Activated CD4-positive, alpha-beta T cell treated with anti-CD3 and anti-CD28 coated beads, Interleukin-2, amount 10 ng/mL, durations not matched to agents 24 days and 14 days (primary cell): ENCODE results near the gene ZNF219. TPM values are rescaled to one million over a fixed set of nuclear protein-coding genes. Genes with fewer than 3 reads are reported as not detected.

ENCODE experiments used
- DNase-seq: peaks from one replicate; pipeline ENCODE4 v3.0.0; 2022
- H3K27ac Mint-ChIP-seq: one replicate; pipeline ENCODE4 v1.8.0; 2022; ENCODE audit warnings: mild to moderate bottlenecking, mixed read lengths
- H3K27me3 Mint-ChIP-seq: one replicate; pipeline ENCODE4 v1.8.0; 2022; ENCODE audit warnings: mixed read lengths
- H3K36me3 Mint-ChIP-seq: one replicate; pipeline ENCODE4 v1.8.0; 2022; ENCODE audit warnings: low read depth, mild to moderate bottlenecking, mixed read lengths
- H3K4me1 Mint-ChIP-seq: one replicate; pipeline ENCODE4 v1.8.0; 2021; ENCODE audit warnings: mixed read lengths
- H3K4me3 Mint-ChIP-seq: one replicate; pipeline ENCODE4 v1.8.0; 2022; ENCODE audit warnings: mild to moderate bottlenecking, moderate library complexity, mixed read lengths
- H3K9me3 Mint-ChIP-seq: one replicate; pipeline ENCODE4 v1.8.0; 2021; ENCODE audit warnings: mixed read lengths
- intact Hi-C: fragments of 100-400 bp; cut with micrococcal nuclease; formaldehyde crosslinking; loops from one replicate; pipeline ENCODE4 v1.15.1; 2023
- total RNA-seq: library from RNA; stranded (reverse); gene quantifications from 2 replicates; pipeline ENCODE4 v1.2.3, GENCODE V29; 2022

Gene ZNF219
- total RNA-seq, 1 donor from 2014 or later: 8.3 TPM

GRCh38 chr14:21087294-21088091 is 11.0 kb downstream of the ZNF219 start:
- peak; percentile 93 for DNase-seq
- intact Hi-C loops: no loop called here
- Mint-ChIP-seq H3K27me3 (no peaks in the 10 kb centered on the region), H3K27ac (peak overlapping the region; percentile 70), H3K4me3 (peak overlapping the region; percentile 0), H3K36me3 (peaks cover 2% of the 10 kb centered on the region), H3K4me1 (peaks cover 23% of the 10 kb centered on the region), H3K9me3 (no peaks in the 10 kb centered on the region)

GRCh38 chr14:21086908-21087293 is 11.6 kb downstream of the ZNF219 start:
- intact Hi-C loops: no loop called here
- Mint-ChIP-seq H3K36me3 (peaks cover 2% of the 10 kb centered on the region), H3K27ac (peak overlapping the region; percentile 17), H3K9me3 (no peaks in the 10 kb centered on the region), H3K4me1 (peaks cover 22% of the 10 kb centered on the region), H3K4me3 (no peak overlapping the region), H3K27me3 (no peaks in the 10 kb centered on the region)
- no peak for DNase-seq

GRCh38 chr14:21084998-21085853 is 13.2 kb downstream of the ZNF219 start:
- Mint-ChIP-seq H3K4me1 (peaks cover 22% of the 10 kb centered on the region), H3K36me3 (no peaks in the 10 kb centered on the region), H3K9me3 (no peaks in the 10 kb centered on the region), H3K27ac (no peak overlapping the region), H3K4me3 (no peak overlapping the region), H3K27me3 (no peaks in the 10 kb centered on the region)
- DNase-seq: peak; percentile 55
- intact Hi-C loops: no loop called here

DNA sequence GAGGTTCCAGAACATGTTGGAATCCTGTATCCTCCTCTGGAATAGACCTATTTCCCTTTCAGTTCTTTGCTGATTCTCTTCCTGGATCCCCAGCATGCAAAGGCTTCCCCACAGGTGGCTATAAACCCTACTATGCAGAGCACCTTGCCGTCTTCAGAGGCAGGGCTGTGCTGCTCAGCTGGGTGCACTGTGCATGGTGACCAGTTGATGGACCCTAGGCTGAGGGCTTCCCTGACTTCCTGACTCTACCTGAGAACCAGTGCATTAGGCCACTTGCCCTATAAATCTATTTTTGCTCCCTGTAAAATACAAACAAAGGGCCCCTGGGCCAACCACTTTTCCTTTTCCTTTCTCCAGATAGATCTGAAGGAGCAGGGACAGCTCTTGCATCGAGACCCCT is 14.1 kb downstream of the ZNF219 start:
- Mint-ChIP-seq H3K9me3 (no peaks in the 10 kb centered on the region), H3K36me3 (no peaks in the 10 kb centered on the region), H3K27ac (no peak overlapping the region), H3K4me1 (peaks cover 22% of the 10 kb centered on the region), H3K27me3 (peaks cover 1% of the 10 kb centered on the region), H3K4me3 (no peak overlapping the region)
- intact Hi-C loops: no loop called here
- no peak for DNase-seq

GRCh38 chr14:21083565-21084325 is 14.7 kb downstream of the ZNF219 start:
- no peak overlapping the region for H3K4me3 Mint-ChIP-seq
- no peaks in the 10 kb centered on the region for H3K9me3 Mint-ChIP-seq

GRCh38 chr14:21081521-21082142 is 16.8 kb downstream of the ZNF219 start:
- H3K4me3 Mint-ChIP-seq: no peak overlapping the region
- no peak for DNase-seq
- no peak overlapping the region for H3K27ac Mint-ChIP-seq
- peaks cover 5% of the 10 kb centered on the region for H3K27me3 Mint-ChIP-seq
- no peaks in the 10 kb centered on the region for H3K36me3 Mint-ChIP-seq
- H3K9me3 Mint-ChIP-seq: no peaks in the 10 kb centered on the region
- H3K4me1 Mint-ChIP-seq: peaks cover 6% of the 10 kb centered on the region
- intact Hi-C loops: no loop called here

More at GRCh38 chr14:21083565-21084325, 14.7 kb downstream of the ZNF219 start:
- H3K27me3 Mint-ChIP-seq: peaks cover 4% of the 10 kb centered on the region
- intact Hi-C loops: no loop called here
- H3K4me1 Mint-ChIP-seq: peaks cover 20% of the 10 kb centered on the region
- DNase-seq: no peak
- H3K36me3 Mint-ChIP-seq: no peaks in the 10 kb centered on the region
- no peak overlapping the region for H3K27ac Mint-ChIP-seq

GRCh38 chr14:21078726-21079125 is 19.7 kb downstream of the ZNF219 start:
- no peaks in the 10 kb centered on the region for H3K4me1 Mint-ChIP-seq
- DNase-seq: no peak
- no peak overlapping the region for H3K4me3 Mint-ChIP-seq
- H3K9me3 Mint-ChIP-seq: no peaks in the 10 kb centered on the region
- no peak overlapping the region for H3K27ac Mint-ChIP-seq
- intact Hi-C loops: no loop called here
- H3K36me3 Mint-ChIP-seq: no peaks in the 10 kb centered on the region
- H3K27me3 Mint-ChIP-seq: peaks cover 12% of the 10 kb centered on the region

- no peaks in the 10 kb centered on the region for H3K4me1 Mint-ChIP-seq
- H3K27ac Mint-ChIP-seq: no peak overlapping the region
- H3K4me3 Mint-ChIP-seq: no peak overlapping the region
- H3K36me3 Mint-ChIP-seq: no peaks in the 10 kb centered on the region
- peaks cover 17% of the 10 kb centered on the region for H3K27me3 Mint-ChIP-seq
- no peak for DNase-seq
- H3K9me3 Mint-ChIP-seq: no peaks in the 10 kb centered on the region
- intact Hi-C loops: no loop called here
Measured at GRCh38 chr14:21078287-21078686, 20.2 kb downstream of the ZNF219 start.

DNA sequence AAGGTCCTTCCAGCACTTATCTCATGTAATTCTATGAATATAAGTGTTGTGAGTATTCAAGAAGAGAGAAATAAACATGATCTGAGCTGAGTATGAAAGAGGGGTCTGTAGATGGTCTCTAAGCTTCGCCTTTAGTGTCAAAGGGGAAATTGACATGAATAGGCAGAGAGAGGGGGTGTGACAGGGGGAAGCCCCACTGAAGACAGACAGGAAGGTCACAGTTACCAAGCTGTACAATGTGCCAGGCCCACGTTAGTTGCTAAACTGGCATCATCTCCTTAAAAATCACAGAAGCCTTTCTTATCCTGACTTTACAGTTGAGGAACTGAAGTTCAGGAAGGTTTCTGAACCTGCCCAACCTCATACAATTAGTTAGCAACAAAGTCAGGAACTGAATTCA is 20.8 kb downstream of the ZNF219 start:
- intact Hi-C loops: no loop called here
- H3K4me3 Mint-ChIP-seq: no peak overlapping the region
- no peaks in the 10 kb centered on the region for H3K36me3 Mint-ChIP-seq
- no peaks in the 10 kb centered on the region for H3K9me3 Mint-ChIP-seq
- peaks cover 22% of the 10 kb centered on the region for H3K27me3 Mint-ChIP-seq
- H3K27ac Mint-ChIP-seq: no peak overlapping the region
- DNase-seq: no peak
- H3K4me1 Mint-ChIP-seq: no peaks in the 10 kb centered on the region

GRCh38 chr14:21075719-21076437 is 22.6 kb downstream of the ZNF219 start:
- DNase-seq: no peak
- no peak overlapping the region for H3K27ac Mint-ChIP-seq
- H3K27me3 Mint-ChIP-seq: peaks cover 40% of the 10 kb centered on the region
- peaks cover 14% of the 10 kb centered on the region for H3K4me1 Mint-ChIP-seq
- H3K4me3 Mint-ChIP-seq: no peak overlapping the region
- H3K9me3 Mint-ChIP-seq: no peaks in the 10 kb centered on the region
- intact Hi-C loops: no loop called here
- H3K36me3 Mint-ChIP-seq: peaks cover under 1% of the 10 kb centered on the region

- H3K27me3 Mint-ChIP-seq: peaks cover 48% of the 10 kb centered on the region
- intact Hi-C loops: no loop called here
- peaks cover 21% of the 10 kb centered on the region for H3K4me1 Mint-ChIP-seq
- no peaks in the 10 kb centered on the region for H3K9me3 Mint-ChIP-seq
- no peak for DNase-seq
- no peak overlapping the region for H3K27ac Mint-ChIP-seq
- H3K4me3 Mint-ChIP-seq: no peak overlapping the region
- H3K36me3 Mint-ChIP-seq: peaks cover 1% of the 10 kb centered on the region
Measured at GRCh38 chr14:21074398-21075272, 23.8 kb downstream of the ZNF219 start.

DNA sequence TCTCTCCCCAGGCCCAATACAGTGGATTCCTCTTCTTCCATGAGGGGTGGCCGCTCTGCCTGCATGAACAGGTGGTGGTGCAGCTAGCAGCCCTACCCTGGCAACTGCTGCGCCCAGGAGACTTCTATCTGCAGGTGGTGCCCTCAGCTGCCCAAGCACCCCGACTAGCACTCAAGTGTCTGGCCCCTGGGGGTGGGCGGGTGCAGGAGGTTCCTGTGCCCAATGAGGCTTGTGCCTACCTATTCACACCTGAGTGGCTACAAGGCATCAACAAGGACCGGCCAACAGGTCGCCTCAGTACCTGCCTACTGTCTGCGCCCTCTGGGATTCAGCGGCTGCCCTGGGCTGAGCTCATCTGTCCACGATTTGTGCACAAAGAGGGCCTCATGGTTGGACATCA is 24.5 kb downstream of the ZNF219 start:
- peaks cover 52% of the 10 kb centered on the region for H3K27me3 Mint-ChIP-seq
- DNase-seq: no peak
- H3K27ac Mint-ChIP-seq: no peak overlapping the region
- no peak overlapping the region for H3K4me3 Mint-ChIP-seq
- intact Hi-C loops: no loop called here
- peaks cover 28% of the 10 kb centered on the region for H3K4me1 Mint-ChIP-seq
- H3K9me3 Mint-ChIP-seq: no peaks in the 10 kb centered on the region
- peaks cover 1% of the 10 kb centered on the region for H3K36me3 Mint-ChIP-seq
